Fibroblast of peridontal ligament (primary cell): ENCODE results near the gene MRAP.

ENCODE experiments used
- DNase-seq: peaks from one replicate; pipeline ENCODE4 v3.0.0-alpha.2; 2010; ENCODE audit errors: extremely low read depth

MRAP gene

GRCh38 chr21:32349333-32349944 lies 50.8 kb downstream of the MRAP start:
- no peak for DNase-seq

GRCh38 chr21:32350211-32350980 lies 51.7 kb downstream of the MRAP start:
- no peak for DNase-seq

- no peak for DNase-seq
Measured at GRCh38 chr21:32350981-32351380, 52.3 kb downstream of the MRAP start.

GRCh38 chr21:32351428-32351827 lies 52.8 kb downstream of the MRAP start:
- no peak for DNase-seq

GRCh38 chr21:32352526-32352925 lies 53.9 kb downstream of the MRAP start:
- DNase-seq: no peak

- DNase-seq: no peak
Measured at GRCh38 chr21:32353002-32353711, 54.5 kb downstream of the MRAP start.

GRCh38 chr21:32356874-32357395 lies 58.3 kb downstream of the MRAP start:
- no peak for DNase-seq

GRCh38 chr21:32359719-32360260 lies 61.1 kb downstream of the MRAP start:
- DNase-seq: no peak

- no peak for DNase-seq
Measured at GRCh38 chr21:32360401-32360975, 61.8 kb downstream of the MRAP start.
